GM12801 (cell line): ENCODE results near the gene CHD3.

Experiments used
- TF ChIP-seq, protein P1 (sequence below): IDR thresholded peaks from one replicate; pipeline ENCODE4 v1.5.1; 2011; ENCODE audit warnings: control low read depth; ENCODE audit not compliant: insufficient read length; ENCODE audit errors: extremely low read depth

CHD3 gene

DNA sequence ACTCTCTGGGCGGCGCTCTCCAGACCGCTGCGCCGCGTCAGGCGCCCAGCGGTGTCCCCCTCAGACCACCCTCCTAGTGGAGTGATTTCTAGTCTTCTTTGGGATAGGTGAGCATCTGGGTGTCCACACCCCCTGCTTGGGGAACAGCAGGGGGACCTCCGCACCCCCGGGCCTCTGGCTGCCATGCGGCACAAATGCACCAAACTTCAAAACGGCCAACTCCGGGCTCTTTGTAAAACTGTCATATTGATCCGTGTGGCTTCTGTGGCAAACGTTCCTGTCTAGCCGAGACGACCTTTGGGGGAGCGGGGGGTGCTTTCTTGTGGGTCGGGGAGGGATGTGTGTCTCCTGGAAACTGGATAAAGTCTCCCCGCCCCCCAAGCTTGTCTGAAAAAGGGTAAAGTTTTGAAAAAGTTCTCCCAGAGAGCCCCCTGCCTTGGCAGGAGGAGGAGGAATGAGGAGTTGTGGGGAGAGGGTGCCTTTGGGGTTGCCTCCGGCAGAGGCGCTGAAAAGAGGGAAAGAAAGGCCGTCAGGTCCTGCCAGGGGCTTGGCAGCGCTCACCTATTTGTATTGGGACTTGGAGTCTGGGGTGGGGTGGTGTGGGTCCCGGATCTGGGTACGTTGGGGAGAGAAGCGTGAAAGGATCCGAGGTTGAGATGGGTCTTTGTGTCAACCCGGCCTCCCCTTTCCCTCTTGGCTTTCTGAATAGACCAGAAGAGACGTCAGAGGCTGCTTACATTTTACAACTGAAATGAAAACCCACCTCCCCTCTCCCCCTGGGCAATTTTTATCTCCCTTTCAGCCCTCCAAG is 2.2 kb upstream of the CHD3 start:
- TF ChIP-seq, protein P1, sequence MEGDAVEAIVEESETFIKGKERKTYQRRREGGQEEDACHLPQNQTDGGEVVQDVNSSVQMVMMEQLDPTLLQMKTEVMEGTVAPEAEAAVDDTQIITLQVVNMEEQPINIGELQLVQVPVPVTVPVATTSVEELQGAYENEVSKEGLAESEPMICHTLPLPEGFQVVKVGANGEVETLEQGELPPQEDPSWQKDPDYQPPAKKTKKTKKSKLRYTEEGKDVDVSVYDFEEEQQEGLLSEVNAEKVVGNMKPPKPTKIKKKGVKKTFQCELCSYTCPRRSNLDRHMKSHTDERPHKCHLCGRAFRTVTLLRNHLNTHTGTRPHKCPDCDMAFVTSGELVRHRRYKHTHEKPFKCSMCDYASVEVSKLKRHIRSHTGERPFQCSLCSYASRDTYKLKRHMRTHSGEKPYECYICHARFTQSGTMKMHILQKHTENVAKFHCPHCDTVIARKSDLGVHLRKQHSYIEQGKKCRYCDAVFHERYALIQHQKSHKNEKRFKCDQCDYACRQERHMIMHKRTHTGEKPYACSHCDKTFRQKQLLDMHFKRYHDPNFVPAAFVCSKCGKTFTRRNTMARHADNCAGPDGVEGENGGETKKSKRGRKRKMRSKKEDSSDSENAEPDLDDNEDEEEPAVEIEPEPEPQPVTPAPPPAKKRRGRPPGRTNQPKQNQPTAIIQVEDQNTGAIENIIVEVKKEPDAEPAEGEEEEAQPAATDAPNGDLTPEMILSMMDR = no peak

- TF ChIP-seq, protein P1 = no peak
Observed at GRCh38 chr17:7887038-7887481, 1.5 kb upstream of the CHD3 start.

DNA sequence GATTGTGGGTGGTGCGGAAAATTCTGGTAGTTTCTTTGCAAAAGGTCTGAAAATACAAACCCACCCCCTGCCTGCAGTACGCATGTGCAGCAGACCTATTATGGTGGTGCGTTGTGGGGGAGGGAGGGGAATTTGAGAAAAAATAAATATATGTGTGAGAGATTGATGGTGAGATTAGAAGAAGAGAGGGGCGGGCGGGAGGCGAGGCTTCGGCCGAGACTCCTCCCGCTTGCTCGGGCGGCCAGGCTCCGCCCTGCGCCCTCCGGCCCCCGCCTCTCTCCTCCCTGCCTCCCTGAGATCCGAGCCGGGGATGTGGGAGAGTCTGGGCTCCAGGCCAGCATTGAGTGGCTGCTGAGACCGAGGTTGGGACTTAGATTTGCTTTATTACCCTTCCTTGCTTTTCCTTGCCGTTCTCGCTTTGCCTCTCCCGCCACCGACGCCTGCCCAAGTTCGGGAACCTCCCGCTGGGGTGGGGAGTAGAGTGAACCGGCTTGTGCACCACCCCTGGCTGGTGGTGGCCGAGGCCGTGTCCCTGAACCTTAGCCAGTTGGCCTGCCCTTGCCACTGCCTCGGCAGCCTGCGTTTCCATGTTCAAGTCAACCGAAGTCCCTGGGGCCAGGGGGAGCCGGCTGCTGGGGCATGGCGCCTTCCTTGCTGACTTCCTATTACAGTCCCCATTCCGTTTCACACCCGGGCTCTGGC is 956 bp upstream of the CHD3 start:
- TF ChIP-seq, protein P1 = no peak

DNA sequence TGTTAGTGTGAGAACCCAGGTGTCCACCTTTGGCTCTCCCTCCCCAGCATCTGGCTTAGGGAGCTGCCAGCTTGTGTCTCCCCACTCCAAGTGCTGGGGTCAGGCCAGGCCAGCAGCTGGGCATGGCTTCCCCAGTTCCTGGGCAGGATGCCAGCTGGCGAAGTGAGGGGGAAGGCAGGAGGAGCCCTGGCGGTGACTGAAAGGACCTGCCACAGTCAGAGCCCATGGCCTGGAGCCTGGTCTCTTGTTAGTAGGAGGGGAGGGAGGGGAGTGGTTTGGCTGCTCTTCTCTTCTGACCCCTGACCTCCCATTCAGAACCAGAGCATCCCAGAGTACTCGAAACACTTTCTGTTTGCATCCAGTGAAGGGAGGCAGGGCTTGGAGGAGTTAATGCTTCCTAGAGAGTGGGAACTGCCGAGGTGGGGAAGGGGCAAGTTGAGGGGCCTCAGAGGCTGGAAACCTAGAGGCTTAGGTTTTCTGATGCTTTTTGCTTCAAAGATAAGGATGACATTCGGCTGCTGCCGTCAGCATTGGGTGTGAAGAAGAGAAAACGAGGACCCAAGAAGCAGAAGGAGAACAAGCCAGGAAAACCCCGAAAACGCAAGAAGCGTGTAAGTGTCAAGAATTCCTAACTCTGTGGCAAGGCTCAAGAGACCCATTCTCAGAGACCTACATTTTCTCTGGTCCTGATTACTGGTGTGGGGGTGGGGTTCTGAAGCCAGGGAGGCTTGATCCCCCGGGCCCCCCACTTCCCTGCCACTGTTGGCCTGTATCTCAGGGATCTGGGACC is 772 bp downstream of the CHD3 start:
- TF ChIP-seq, protein P1 = no peak

GRCh38 chr17:7893187-7893880 is 4.7 kb downstream of the CHD3 start:
- TF ChIP-seq, protein P1 = no peak

DNA sequence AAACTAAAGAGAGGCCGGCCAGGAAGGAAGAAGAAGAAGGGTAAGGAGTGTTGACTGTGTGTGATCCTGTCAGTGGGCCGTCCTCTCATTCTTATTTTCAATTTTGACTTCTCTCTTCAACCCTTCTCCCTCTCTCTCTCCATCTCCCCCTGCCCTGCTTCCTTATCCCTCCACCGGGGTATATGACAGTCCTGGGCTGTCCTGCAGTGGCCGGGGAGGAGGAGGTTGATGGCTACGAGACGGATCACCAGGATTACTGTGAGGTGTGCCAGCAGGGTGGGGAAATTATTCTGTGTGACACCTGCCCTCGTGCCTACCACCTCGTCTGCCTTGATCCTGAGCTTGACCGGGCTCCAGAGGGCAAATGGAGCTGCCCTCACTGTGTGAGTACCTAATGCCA is 5.6 kb downstream of the CHD3 start:
- TF ChIP-seq, protein P1 = no peak
